Measurements from ENCODE around the gene SCTR. TPM values are rescaled to one million over a fixed set of nuclear protein-coding genes. Genes with fewer than 3 reads are reported as not detected.
A peak's percentile ranks its signal among the peaks of the same experiment; 100 is the strongest.

SCTR gene
- total RNA-seq, 1 donor from 2014 or later = not detected

GRCh38 chr2:119431976-119432850 lies 92.1 kb downstream of the SCTR start:
- no peak for DNase-seq (ENCODE audit: low spot score)

GRCh38 chr2:119431155-119431975 lies 92.9 kb downstream of the SCTR start, which contains the start of gene TMEM37:
TSS of gene TMEM37 (plus strand) at chr2:119431854. CDS start at chr2:119431904, 50 bp downstream.
- no peak for DNase-seq (ENCODE audit: low spot score)

GRCh38 chr2:119430023-119430498 lies 94.2 kb downstream of the SCTR start:
- peak; percentile 83 for DNase-seq (ENCODE audit: low spot score)

- DNase-seq (ENCODE audit: low spot score) = no peak
These were observed 94.9 kb downstream of the SCTR start for GRCh38 chr2:119429225-119429981.

GRCh38 chr2:119428488-119429224 lies 95.6 kb downstream of the SCTR start:
- DNase-seq (ENCODE audit: low spot score) = peak; percentile 79

- DNase-seq (ENCODE audit: low spot score) = peak; percentile 57
These were observed 96.5 kb downstream of the SCTR start for GRCh38 chr2:119427756-119428155.

- peak; percentile 83 for DNase-seq (ENCODE audit: low spot score)
These were observed 97.4 kb downstream of the SCTR start for GRCh38 chr2:119426801-119427395.

GRCh38 chr2:119426396-119426675 lies 97.9 kb downstream of the SCTR start:
- no peak for DNase-seq (ENCODE audit: low spot score)

- peak; percentile 57 for DNase-seq (ENCODE audit: low spot score)
These were observed 98.5 kb downstream of the SCTR start for GRCh38 chr2:119425620-119426395.

- DNase-seq (ENCODE audit: low spot score) = no peak
These were observed 99.2 kb downstream of the SCTR start for GRCh38 chr2:119425119-119425405.

GRCh38 chr2:119424284-119425118 lies 99.8 kb downstream of the SCTR start:
- peak; percentile 78 for DNase-seq (ENCODE audit: low spot score)

- DNase-seq (ENCODE audit: low spot score) = no peak
These were observed 100.5 kb downstream of the SCTR start for GRCh38 chr2:119423811-119424210.

GRCh38 chr2:119423108-119423444 lies 101.2 kb downstream of the SCTR start:
- DNase-seq (ENCODE audit: low spot score) = peak; percentile 18

GRCh38 chr2:119422360-119423107 lies 101.7 kb downstream of the SCTR start:
- no peak for DNase-seq (ENCODE audit: low spot score)

GRCh38 chr2:119421741-119422140 lies 102.5 kb downstream of the SCTR start:
- no peak for DNase-seq (ENCODE audit: low spot score)

- peak; percentile 45 for DNase-seq (ENCODE audit: low spot score)
These were observed 103.0 kb downstream of the SCTR start for GRCh38 chr2:119421304-119421703.

GRCh38 chr2:119419803-119420508 lies 104.3 kb downstream of the SCTR start:
- no peak for DNase-seq (ENCODE audit: low spot score)

GRCh38 chr2:119419065-119419464 lies 105.2 kb downstream of the SCTR start:
- DNase-seq (ENCODE audit: low spot score) = no peak

Measured in mesenteric fat pad (tissue), 1 donor.